GM21515 (cell line): ENCODE measurements around the gene PRR22.
"Not testable (repeated sequence)": the region's sequence is repeated elsewhere in the genome, so short reads cannot be mapped to it uniquely, and the experiment has no call there.

Source experiments
- ATAC-seq: cut with Tn5 transposase; IDR thresholded peaks from one replicate; pipeline ENCODE4 v1.9.1; 2021; ENCODE audit not compliant: unreplicated experiment

Gene PRR22

DNA sequence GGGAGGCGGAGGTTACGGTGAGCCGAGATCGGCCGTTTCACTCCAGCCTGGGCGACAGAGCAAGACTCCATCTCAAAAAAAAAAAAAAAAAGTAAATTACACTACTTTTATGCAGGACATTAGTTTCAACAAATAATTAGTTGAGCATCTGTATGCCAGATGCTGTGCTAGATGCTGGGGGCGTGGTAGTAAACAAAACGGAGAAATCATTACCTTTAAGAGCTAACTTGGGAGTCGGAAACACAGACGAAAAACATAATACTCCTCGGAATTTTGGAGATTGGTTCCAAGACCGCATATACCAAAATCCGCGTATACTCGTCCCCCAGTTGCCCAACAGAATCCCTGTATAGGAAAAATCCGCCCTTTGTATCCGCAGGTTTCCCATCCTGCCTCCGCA lies 7.7 kb upstream of the PRR22 start:
- no peak for ATAC-seq

DNA sequence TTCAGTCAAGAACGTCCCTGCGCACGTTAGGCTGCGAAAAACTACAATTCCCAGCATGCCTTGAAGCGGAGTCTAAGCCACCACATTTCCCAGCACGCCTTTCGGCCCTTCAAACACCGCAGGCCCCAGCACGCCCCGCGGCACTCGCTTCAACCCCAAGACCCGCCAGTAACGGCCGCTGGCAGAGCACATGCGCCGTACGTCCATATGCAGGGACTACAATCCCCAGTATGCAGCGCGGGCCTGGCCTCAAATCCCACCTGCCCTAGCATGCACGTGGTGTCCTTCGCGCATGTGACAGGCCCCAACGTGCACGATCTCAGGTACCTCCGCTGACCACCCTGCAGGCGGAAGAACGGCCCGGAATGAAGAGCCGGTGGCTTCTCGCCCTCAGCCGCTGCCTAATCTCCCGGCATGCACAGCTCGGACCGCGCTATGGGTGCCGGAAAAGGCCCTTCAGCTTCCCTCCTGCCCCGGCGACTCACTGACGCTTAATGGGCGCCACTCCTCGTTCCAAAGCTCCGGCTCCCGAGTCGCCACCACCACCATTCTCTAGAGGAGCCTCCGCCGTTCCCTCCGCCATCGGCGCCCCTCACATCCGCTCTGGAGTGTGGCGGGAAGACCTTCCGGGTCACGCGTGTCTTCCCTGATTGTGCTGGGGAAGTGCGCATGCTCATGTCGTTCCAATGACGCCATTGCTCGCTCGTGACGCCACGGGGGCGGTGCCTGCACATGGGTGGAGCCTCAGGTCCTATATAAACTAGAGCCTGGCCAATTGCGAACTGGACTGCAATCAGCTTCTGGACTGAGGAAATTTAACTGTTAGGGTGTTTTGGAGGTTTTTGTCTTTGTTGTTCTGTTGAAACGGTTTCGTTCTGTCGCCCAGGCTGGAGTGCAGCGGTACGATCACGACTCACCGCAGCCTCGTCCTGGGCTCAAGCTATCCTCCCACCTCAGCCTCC lies 6.3 kb upstream of the PRR22 start, which contains the start of gene DUS3L:
TSS of gene DUS3L (minus strand) at position 605 of the 962 bp plus-strand sequence. CDS start at position 583, 22 bp downstream.
- peak; percentile 89 for ATAC-seq

DNA sequence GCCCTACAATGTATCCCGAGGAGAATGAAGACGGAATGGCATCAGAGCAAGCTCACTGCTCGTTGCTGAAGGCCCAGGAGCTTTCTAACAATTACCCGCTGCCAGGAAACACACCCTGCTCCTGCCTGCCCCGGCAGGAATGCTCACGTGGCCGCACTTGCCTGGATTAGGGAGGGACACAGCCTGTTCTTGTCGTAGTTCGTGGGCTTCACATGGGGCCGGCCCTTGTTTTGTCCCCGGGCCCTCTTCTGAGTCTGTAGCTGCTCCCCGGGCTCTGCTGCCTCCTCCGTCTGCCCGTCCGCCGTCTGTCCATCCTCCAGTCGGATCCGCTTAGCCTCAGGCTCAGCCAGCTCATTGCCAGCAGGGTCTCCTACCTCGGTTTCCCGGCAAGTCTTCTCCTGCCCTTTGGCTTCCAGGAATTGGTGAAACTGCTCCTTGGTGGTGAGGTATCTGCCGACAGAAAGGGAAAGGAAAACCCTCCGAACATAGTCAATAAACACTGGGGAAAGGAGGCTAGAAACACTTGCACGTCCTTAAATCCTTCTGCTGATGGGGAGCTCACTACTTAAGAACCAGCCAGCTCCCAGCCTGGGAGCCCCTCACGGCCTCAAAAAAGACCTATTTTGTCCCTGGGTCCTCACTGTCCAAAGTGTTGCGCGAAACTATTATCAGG lies 5.5 kb upstream of the PRR22 start:
- ATAC-seq, result no peak

DNA sequence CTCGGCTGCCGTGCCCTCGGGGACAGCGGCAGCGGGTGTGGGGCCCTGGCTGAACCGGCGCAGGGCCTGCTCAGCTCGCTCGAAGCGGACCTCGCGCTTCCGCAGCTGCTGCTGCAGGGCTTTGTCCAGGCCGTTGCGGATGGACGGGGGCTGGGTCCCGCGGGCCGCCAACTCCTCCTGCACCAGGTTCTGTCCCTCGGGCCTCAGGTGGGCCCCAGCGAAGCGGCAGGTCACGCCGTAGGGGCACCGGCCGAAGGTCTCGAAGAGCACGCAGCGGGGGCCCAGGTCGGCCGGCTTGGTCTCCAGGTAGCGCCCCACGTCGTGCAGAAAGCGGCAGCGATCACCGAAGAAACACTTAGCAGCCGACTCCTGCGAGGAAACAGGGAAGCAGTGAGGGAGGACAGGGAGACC lies 4.8 kb upstream of the PRR22 start:
- ATAC-seq, result no peak

DNA sequence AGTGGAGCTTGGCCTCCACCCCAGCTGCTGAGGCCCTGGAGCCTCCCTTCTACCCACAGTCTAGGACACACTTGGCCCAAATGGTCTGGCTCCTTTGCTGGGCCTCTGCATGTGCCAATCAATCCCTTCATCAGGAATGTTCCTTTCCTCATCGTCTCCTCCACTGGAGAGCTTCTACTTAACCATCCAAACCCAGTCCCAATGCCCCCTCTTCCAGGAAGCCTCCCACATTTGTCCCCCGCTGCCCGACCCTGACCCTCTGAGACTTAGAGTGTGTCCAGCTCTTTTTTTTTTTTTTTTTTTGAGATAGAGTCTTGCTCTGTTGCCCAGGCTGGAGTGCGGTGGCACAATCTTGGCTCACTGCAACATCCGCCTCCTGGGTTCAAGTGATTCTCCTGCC lies 3.9 kb upstream of the PRR22 start:
- no peak for ATAC-seq

DNA sequence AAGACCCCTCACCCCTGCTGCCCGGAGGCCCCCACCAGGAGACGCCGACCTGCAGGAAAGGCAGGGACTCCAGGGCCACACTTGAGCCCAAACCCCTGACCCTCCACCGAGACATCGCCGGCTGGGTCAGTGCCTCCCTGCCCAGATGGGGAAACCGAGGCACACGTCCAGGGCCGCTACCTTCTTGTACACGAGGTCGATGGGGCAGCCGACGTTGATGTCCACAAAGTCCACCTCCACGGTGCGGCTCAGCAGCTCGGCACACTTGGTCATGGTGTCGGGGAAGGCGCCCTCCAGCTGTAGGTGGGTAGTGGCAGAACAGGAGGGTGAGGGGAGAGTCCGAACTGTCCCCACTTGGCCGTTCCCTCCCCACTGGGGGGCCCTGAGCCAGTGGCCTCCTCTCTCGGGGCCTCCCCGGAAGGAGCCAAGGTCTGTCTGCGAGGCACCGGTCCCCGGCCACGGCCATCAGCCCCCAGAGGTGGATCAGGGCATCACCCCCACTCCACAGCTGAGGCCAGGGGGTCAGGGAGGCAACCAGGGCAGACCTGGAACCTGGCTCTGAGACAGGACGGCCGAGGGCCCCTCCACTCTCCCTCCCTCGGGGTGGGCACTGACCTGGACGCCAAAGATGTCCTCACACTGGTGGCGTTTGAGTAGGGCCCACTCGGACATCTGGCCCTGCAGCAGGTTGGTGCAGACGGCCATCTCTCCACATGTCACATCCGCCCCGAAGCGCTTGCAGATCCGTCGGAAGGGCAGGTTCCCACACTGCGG lies 3.0 kb upstream of the PRR22 start:
- ATAC-seq, result no peak

DNA sequence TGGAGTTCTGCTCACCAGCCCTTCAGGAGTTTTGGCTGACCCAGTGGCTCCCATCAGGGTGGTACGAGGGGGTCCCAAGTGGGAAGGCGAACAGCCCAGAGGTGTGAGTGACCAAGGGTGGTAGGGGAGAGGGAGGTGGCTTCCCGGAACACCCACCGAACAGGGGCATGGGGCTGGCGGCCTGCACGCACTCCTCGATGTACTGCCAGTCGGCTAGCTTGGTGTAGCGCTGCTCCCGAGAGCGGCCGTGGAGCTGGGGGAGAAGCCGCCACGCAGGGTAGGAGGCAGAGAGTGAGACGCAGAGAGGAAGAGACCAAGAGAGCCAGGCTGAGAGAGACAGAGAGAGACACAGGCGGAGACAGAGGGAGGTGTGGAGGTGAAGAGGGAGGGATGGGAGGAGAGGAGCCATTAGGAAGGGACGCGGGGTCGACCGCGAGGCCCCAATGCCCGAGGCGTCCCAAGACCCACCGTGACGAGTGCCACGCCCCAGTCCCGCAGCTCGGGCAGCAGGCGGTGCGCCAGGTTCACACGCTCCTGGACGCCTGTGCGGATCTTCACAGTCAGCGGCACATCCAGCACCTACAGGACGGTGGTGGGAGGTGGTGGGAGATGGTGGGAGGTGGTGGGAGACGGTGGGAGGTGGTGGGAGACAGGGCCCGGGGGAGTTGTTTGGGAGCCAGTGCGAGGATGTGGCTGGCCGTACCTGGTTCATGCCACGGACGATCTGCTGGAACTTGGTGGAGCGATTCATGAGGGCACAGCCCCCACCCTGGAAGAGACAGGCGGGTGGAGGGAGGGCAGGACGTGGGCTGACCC lies 2.3 kb upstream of the PRR22 start:
- no peak for ATAC-seq

DNA sequence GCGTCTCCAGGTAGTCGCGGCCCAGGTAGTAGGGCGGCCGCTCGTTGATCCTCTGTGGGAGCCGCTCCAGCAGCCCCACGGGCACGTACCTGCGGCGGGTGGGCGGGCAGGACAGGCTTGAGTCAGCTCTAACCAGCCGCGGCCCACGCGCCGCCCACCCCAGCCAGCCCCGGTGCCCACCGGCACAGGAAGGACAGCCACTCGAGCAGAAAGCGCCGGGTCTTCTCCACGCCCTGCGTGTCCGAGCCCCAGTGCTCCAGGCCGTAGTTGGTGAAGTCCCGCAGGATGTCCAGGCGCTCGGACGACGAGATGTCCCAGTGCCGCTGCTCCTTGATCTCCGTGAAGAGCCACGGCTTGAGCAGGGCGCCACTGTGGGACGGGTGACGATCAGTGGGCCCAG lies 877 bp upstream of the PRR22 start:
- ATAC-seq, result no peak

DNA sequence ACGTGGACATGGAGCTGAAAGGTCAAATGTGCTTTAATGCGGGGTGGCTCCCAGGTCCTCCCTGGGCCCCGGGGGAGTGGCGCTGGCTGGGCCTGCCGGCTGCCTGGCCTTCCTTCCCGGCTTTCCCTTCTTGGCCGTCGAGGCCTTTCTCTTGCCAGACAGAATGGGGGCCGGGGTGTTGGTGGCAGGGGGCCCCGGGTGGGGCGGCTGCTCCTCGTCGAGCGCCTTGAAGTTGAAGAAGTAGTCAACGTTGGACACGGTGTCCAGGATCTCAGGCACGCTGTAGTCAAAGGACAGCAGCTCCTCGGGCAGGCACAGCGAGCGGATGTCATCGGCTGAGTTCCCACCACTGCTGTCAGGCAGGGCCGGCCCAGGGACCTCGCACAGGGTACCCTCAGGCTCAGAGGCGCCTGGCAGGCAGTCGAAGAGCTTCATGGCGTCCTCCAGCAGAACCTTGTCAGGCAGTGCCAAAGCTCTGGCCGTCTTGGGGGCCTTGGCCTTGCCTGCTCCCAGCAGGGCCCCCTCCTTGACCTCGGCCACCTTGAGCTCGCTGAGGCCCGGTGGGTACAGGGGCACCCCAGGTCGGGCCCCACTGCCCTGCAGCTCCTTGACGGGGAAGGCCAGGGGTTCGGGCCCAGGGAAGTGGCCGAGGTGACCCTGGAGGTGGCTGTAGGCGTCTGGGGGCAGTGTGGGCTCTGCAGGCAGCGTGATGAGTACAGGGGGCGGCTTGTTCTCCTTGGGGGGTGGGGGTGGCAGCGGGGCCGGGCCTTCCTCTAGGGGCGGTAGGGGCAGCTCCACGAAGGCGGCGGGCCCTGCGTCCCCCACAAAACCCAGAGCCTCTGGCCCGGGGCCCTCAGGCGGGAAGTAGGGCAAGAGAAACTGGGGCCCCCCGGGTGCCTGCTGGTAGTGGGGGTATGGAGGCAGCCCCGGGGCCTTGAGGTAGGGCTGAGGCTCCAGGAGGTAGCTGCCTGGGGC lies 1.3 kb downstream of the PRR22 start:
- ATAC-seq, result no peak

DNA sequence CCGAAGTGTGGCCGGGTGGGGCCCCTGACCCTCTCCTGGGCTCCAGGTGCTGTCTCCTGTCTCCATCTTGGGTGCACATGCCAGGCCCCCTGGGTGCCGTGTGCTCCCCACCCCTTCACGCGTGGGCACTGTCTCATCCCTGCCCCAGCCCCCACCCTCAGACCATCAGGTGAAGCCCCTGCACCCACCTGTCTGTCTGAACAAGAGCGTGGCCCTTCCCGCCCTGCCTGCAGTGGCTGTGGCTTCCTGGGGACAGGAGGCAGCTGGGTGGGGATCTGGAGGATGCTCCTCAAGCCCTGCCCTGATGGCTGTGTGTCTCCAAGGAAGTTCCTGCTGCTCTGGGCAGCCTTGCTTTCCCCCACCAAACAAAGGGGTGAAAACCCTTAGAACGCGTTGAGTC lies 2.2 kb downstream of the PRR22 start:
- no peak for ATAC-seq

DNA sequence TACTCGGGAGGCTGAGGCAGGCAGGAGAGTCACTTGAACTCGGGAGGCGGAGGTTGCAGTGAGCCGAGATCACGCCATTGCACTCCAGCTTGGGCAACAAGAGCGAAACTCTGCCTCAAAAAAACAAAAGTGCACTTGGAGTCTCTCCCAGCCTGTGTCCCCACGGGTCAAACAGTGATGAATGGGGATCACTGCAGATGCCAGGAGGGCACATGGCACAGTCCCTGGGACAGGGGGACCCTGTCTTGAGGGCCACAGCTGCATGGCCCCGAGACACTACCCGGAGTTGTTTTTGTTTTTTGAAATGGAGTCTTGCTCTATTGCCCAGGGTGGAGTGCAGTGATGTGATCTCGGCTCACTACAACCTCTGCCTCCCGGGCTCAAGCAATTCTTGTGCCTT lies 3.6 kb downstream of the PRR22 start:
- not testable (repeated sequence) for ATAC-seq

DNA sequence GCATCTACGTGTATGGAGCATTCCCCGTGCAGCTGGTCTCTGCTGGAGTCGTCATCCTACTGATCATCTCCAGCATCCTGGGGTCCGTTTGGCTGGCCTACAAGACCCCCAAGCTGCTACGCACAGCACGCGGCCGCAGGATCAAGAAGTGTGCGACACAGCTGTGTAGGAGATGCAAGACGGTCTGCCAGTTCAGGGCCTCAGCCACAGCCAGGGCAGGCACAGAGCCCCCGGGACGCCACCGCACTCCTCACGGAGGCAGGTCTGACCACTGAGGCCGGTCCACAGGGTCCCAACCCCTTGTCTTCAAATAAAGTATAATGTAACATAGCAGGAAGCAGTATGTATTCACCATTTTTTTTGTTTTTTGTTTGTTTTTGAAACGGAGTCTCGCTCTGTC lies 6.1 kb downstream of the PRR22 start:
- no peak for ATAC-seq

DNA sequence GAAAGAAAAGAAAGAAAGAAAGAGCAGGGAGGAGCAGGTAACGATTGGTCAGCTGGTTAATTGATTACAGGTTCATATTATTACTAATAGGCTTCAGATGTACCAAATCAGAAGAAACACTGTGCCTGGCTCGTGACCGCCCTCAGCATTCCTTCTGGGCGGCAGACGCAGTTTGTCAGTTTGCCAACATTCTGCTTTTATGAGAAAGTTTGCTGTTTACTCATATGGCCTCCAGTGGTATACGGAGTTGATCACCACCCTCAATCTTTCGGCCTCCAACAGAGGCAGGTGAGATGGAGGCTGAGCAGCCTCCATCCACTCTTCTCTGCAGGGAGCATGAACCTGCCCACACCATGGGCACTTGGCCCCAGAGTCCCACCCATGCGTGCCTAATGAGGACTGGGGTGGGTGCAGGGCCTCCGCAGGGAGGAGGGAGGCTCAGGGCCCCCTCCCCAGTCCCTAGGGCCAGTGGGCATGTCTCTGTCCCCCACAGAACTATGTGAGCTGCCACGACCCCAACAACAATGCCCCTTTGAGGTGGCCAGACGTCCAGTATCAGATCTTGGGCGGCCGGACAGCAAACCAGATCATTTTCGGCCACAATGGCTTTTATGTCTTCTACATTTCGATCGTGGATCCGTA lies 8.8 kb downstream of the PRR22 start:
- no peak for ATAC-seq

DNA sequence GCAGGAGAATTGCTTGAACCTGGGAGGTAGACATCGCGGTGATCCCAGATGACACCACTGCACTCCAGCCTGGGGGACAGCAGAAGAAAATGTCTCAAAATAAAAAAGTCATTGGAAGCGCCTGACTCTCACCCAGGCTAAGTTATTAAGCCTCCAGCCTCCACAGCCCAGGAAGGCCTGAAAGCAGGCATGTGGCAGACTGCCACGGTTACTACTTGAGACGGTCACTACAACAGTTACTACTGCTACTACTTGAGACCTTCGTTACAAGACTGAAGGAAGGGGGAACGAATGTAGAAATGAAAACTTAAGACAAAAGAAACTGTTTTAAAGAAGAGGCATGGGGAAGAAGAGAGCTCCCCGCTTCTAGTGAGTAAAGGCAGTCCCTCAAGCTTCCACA lies 9.6 kb downstream of the PRR22 start:
- ATAC-seq, result no peak

DNA sequence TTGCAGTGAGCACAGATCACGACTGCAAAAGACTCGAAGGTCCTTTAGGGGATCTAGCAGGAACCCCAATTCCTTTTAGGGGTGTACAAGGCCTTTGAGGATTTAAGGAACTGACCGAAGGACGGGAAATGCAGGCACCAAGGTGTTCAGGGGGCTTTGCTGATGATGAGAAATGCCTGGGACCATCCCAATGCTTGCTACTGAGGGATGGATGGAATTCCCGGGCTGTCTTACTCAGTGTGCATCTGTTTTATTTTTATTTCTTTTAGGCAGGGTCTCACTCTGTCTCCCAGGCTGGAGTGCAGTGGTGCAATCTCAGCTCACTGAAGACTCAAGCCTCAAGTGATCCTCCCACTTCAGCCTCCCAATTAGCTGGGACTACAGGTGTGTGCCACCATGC lies 11.3 kb downstream of the PRR22 start:
- ATAC-seq, result no peak

DNA sequence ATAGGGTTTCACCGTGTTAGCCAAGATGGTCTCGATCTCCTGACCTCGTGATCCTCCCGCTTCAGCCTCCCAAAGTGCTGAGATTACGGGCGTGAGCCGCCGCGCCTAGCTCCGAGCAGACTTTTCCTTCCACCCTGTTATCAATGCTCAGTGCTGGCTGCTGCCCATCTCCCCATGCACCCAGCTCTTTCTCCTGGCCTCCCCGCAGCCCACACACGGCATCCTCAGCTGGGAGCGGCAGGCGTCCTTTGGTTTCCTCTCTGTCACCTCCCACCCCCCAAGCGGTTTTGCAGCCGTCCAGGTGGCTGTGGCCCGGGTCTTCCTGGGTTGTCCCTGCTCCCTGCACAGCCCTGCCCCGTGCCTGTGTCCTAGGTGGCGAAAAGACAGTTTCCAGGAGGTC lies 12.1 kb downstream of the PRR22 start:
- no peak for ATAC-seq

DNA sequence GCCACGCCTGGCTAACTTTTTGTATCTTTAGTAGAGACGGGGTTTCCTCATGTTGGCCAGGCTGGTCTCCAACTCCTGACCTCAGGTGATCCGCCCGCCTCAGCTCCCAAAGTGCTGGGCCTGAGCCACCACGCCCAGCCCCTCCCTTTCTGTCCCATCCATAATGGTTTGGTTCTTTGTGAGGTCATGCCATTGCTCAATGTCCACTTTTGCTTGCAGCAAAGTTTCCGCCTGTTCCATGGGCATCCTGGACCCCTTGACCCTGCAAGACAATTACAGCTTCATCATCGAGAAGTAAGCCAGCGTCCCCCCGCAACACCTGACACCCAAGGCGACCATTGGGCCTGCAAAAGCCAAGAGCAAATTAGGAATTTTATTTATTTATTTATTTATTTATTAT lies 16.6 kb downstream of the PRR22 start:
- ATAC-seq, result no peak

DNA sequence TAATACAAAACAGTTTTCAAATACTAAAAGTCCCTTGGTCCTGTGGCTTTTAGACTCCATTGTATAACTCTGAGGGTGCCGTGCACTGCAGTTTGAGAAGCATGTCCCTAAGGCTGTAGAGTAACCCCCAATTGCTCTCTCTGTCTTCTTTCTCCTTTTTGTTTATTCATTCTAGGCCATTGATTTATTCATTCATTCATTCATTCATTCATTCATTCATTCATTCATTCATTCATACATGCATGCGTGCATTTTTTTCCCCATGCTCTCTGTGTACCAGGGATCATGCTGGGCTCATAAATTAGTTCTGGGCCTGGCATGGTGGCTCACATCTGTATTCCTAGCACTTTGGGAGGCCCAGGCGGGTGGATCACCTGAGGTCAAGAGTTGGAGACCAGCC lies 19.3 kb downstream of the PRR22 start:
- no peak for ATAC-seq

DNA sequence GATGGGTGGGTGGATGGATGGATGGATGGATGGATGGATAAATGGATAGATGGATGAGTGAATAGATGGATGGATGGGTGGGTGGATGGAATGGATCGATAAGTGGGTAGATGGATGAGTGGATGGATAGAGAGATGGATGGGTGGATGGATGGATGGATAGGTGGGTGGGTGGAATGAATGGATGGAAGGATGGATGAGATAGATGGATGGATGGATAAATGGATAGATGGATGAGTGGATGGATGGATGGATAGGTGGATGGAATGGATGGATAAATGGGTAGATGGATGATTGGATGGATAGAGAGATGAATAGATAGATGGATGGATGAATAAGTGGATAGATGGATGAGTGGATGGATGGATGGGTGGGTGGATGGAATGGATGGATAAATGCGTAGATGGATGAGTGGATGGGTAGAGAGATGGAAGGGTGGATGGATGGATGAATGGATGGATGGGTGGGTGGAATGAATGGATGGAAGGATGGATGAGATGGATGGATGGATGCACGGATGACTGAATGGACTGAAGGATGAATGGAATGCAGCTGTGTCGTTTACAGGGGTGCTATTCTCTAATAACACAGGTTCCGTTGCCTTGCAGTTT lies 21.8 kb downstream of the PRR22 start:
- no peak for ATAC-seq
